GM19438 (cell line): ENCODE measurements around the gene ALG1L2.
"Not testable (repeated sequence)": the region's sequence is repeated elsewhere in the genome, so short reads cannot be mapped to it uniquely, and the experiment has no call there.

Experiments
- ATAC-seq: cut with Tn5 transposase; IDR thresholded peaks from one replicate; pipeline ENCODE4 v1.9.1; 2021; ENCODE audit warnings: low read depth; ENCODE audit not compliant: unreplicated experiment

ALG1L2 gene

DNA sequence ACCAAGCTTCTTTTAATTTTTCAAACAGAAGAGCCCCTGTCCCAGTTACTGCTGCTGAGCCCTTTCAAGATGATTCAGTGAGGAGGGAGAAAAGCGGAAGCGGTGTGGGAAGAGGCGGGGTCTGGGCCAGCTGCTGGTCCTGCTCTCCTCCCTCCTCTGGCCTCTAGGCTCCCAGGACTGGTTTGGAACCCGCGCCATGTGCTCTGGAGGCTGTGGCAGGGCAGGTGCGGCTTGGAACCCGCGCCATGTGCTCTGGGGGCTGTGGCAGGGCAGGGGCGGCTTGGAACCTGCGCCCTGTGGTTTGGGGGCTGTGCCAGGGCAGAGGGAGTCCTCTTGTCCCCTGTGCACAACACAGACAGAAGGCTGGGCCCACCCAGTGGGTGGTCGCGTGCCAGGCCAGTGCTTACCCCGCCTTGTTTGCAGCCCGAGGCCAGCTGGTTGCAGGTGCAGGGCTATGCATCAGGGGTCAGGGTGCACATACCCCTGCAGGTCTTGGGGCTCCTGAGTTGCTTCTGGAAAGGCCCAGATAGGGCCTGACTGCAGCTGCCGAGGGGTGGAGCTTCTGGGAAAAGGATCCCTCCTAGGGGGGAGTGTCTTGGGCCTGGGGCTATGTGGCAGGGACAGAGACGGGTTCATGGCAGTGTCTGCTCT, 12.2 kb downstream of the ALG1L2 start:
- ATAC-seq: no peak

DNA sequence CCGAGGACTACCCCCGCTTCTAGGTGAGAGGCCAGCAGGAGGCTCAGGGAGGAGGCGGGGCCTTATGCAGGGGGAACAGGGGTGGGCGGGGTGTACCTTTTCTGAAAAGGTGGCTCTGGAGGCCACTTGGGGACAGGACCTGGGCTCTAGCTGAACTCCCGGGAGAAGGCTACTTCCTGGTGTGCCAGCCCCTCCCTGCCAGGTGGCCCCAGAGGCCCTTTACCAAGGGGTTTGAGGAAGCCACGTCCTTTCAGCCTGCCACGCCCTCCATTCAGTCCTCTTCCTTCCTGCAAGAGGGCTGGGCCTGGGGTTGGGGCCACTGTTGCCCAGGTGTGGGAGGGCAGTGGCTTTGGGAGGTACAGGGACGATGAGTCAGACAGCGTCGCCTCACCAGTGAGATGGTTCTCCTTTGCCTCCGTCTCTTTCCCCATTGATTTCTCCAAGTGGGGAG, 12.9 kb downstream of the ALG1L2 start:
- not testable (repeated sequence) for ATAC-seq

DNA sequence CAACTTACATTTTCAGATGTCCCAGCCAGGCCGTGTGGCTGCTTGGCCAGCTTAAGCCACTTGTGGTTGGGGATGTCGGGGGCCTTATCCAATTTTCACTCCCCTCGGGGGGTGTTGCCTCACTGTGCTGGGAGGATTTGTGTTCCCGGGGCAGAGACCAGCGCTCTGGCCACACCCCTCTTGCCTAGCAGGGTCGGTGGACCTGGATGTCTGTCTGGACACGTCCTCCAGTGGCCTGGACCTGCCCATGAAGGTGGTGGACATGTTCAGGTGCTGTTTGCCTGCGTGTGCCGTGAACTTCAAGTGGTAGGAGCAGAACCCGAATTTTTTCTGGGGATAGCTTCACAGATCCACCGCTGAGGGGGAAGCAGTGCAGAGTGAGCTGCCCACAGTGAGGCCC, 14.2 kb downstream of the ALG1L2 start:
- ATAC-seq: not testable (repeated sequence)

DNA sequence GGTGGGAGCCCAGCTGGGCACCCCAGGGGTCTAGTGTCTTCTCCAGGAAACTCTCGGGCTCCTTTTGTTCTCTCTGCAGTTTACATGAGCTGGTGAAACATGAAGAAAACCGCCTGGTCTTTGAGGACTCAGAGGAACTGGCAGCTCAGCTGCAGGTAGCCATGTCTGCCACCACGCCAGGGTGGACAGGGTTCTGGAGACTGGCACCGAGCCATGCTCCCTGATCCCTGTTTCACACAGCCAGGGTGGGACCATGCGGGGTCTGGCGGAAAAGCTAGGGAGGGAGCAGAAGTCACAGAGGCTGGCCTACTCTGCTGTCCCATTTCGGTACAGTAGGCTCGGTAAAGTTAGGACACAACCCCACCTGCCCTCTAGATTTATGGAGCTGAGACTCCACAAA, 15.5 kb downstream of the ALG1L2 start:
- ATAC-seq: not testable (repeated sequence)

DNA sequence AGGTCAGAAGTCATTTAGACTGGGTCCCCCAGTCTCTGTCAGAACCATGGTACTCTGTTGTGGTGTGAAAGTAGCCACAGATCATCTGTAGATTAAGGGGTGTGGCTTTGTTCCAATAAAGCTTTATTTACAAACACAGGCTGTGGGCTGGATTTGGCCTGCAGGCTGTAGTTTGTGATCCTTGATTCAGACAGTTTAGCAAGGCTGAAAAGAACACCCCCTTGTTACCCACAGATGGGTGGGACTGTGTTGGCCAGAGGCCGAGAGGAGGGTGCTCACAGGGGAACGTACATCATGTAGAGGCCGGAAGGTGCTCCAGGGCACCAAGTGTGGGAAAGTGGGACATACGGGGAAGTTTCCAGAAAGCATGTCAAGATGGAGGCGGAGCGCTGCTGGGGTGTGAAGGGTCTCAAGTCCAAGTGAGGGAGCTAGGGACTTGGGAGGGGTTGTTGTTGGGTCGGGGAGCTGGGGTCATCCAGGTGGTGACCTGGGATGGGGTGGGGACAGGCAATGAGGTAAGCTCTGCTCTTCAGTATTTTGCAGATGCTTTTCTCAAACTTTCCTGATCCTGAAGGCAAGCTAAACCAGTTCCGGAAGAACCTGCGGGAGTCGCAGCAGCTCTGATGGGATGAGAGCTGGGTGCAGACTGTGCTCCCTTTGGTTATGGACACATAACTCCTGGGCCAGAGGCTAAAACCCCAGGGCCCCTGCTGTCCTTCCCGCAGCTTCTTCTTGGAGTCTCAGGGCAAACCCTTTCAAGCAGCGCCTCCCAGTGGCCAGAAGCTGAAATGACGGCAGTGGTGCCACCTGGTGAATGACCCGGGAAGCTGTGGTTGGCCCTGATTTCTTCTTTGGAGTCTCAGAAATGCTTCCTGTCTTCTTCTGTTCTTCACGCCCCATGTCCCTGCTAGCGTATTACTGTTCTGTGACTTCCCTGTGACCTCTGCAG, 16.3 kb downstream of the ALG1L2 start:
- not testable (repeated sequence) for ATAC-seq

DNA sequence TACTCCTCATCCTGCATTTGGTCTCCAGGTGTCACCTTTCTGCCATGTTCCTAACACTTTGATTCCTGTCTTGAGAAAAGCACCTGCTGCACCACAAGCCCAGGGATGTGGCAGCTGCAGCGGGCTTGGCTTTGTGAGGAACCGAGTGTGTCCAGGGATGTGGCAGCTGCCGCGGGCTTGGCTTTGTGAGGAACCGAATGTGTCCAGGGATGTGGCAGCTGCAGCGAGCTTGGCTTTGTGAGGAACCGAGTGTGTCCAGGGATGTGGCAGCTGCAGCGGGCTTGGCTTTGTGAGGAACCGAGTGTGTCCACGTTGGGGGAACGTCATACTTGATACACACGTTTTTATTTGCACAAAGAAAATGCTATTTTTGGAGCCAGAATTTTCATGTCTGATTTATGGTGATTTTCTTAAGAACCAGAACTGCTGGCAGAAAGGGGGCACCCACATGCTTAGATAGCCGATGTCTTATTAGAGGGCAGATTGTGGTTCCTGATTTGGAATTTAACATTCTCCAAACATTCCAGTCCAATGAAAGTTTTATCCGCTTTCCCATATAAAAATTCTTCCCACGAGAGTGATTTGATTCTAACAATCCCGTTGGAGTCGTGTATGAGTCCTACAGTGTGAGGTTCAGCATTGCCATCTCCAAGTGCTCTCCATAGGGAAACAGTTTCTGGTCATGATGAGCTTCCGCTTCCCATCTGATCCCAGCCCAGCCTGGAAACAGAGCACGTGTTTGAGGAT, 17.2 kb downstream of the ALG1L2 start:
- not testable (repeated sequence) for ATAC-seq

DNA sequence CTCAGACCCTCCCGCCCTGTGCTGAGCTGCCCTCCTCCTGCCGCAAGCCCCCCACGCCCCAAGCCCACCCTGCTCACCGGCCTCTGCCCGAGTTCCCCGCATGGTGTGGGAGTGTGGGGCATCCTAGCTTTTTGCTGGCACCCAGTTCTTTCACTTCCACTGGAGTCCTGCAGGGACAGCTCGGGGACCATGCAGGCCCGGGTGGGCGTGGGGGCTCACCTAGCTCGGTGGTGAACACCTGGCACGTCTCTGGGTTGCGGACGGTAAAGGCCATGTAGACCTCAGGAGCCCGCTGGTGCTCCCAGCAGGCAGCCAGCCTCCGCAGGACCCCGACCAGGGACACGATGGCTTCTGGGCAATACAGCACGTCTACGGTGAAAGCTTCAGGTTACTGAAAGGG, 20.9 kb downstream of the ALG1L2 start:
- ATAC-seq: not testable (repeated sequence)

DNA sequence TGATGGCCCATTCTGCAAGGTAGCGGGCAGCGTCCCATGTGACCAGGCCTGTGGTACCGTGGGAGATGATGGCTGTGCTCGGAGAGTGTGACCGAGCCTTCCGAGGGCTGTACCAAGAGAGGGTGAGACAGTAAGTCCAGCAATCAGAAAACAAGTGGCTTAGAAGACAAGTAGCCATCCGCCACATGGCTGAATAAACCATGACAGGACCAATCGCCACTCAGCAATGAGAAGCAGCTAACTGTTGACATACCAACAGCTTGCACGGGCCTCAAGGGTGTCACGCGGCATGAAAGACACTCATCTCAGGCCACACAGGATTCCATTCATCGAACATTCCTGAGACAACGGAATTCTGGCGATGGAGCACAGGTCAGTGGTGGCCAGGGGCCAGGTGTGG, 22.6 kb downstream of the ALG1L2 start:
- ATAC-seq: not testable (repeated sequence)

DNA sequence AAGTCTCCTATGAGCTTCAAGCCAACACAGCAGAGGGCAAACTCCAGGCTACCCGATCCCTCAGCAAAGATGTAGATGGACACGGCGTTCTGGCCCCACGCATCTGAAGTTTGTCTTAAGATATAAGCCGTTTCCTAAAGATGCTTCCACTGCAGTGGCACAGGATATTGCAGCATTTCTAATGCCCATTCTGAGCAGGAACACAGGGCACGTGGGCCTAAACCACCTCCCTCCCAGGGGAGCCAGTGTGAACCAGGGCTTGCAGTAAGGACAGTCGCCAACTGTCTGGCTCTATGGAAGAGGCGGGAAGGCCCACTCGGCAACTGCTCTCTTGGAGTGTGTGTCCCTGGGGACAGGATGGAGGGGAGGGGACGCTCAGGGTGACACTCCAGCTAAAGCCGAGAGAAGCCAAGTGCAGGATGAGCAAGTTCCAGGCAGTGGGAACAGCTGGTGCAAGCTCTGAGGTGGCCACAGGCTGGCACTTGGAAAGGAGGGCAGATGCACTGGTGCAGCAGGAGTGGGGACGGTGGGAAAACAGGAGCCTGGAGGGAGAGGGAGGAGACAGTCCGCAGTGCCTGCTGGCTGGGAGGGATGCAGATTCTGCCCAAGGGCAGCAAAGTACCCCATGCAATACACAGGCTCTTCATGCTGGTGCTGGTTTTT, 25.8 kb downstream of the ALG1L2 start:
- ATAC-seq: not testable (repeated sequence)

DNA sequence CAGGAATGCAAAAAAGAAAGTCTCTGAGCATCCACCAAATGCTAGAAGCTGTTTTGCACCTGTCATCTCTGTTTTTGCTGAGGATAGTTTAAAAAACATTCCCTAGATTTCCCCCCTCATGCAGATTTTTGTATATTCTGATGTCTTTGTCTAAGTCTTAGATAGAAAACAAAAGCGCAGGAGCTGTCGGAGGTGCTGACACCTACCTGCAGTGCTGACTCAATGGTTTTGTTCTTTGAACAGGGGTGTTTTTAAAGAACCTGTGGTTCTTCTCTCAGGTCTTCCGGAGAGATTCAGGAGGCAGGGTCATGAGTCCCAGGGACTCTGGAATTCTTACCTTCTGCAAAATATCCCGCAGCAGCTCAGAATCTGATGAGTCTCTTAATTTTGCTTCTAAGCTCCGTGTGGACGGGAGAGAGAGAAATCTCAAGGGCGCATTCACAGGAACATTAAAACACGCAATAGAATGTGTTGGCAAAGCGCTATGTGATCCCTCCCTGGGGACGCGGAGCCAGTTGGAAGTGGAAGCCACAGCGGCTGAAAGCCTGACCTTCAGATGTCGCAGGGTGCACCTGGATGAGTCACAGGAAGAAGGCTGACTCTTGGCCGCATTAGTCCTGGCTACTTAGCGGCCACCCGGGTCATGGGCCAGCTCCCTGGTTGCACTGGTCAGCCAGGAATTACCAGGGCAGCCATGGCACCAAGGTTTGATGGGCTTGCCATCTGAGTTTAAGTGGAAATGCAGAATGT, 27.4 kb downstream of the ALG1L2 start:
- ATAC-seq: not testable (repeated sequence)

DNA sequence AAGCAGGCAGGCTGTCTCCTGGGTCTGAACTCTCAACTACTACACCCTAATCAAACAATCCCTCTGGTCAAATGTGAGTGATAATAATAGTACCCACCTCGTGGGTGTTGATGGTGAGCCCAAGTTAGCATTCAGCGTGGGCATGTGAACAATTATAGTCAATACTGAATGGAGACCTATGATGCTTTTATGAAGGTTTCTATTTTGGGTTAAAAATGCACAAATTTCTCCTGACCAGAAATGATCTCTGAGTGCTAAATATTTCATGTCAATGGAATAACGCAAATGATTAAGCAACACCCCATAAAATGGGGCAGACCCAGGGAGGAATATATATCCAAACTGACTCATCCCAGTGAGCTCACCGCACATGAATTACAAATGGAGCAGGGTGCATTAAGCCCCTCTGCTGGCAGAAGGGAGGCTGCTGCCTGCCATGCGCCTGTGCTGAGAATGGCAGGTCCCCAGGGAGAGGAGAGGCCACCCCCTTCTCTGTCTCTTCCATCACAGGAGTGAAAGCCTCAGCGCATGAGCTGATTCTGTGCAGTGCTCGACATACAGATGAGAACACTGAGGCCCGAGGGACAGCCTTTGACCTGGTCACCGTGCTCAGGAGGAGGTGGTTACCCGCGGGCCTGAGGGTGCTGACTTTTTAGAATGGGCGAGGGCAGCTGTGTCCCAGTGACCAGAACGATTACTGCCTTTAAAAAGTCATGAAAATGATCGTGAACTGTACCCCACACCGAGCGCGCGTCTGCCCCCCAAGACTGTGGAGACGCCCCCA, 28.9 kb downstream of the ALG1L2 start:
- ATAC-seq: not testable (repeated sequence)

DNA sequence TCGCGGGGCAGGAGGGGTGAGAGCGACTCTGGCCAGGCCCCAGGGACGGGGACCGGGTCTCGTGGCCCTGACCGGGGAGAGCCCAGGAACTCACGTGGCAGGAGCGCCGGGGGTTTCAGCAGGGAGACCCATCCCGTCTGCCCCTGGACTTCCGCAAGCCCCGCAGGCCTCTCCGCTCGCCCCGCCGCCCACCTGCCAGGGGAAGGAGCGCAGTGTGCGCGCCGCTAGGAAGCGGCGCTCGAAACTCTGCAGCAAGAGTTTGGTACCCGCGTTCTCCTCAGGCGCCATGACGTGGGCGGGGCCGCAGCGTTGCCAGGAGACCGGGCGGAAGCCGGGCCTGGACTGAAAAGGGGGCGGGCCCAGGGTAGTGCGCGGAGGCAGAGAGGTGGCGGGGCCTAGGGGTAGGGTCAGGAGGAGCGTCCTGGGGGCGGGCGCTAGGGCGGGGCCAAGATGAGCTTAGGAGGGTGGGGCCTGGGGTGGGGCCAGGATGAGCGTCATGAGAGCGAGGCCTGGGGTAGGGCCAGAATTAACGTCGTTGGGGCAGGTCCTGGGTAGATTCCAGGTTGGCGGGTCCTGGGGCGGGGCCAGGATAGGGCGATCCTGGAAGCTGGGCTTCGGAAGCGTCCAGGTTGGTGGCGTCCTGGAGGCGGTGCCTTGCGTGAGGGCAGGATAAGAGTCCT, 29.7 kb downstream of the ALG1L2 start:
- ATAC-seq: peak; percentile 100

DNA sequence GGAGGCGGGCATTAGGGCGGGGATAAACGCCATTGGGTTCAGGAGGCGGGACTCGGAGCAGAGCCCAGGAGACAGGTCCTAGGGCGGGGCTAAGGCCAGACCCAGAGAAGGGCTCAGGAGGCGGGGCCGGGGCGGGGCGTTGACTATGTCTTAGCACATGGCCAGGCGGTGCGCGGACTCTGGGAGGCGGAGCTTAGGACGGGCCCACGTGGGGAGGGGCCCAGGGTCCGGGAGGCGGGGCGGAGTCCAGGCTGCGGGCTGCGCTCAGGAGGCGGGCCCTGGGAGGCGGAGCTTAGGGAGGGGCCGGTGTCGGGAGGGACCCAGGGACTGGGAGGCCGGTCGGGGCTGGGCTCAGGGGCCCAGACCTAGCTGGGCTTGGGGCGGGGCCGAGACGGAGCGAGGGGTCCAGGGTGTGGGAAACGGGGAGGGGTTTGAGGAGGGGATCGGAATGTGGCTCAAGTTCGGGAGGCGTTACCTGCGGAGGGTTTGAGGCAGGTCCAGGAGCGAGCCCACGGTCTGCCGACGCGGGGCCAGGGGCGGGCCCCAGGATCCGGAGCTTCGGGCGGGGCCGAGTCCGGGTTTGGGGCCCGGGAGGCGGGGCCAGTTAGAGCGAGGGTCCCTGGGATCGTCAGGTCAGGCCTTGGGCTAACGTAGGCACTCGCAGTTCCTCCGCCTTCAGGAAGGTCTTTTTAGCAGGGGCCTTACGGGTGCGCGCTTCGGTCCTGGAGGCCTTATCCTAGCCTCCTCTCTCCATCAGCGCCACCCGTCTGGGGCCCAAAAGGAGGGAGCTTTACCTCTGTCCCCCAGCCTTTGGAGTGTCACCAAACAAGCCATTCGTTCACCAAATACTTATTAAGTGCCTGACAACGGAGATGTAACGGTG, 30.5 kb downstream of the ALG1L2 start:
- peak; percentile 63 for ATAC-seq

DNA sequence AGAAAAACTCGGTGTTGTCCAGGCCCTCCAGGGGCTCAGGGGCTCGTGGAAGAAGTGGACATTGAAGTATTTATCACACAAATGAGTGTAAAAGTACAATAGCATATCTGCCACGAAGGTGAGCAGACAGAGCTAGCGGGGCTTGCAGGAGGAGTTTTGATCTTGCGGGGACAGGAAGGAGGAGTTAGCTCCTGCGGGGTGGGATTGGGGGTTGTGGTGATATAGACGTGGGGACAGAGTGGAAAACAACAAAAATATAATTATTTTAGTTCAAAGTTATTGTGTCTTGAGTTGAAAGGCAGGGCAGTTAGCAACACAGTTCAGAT, 31.1 kb downstream of the ALG1L2 start:
- ATAC-seq: not testable (repeated sequence)

DNA sequence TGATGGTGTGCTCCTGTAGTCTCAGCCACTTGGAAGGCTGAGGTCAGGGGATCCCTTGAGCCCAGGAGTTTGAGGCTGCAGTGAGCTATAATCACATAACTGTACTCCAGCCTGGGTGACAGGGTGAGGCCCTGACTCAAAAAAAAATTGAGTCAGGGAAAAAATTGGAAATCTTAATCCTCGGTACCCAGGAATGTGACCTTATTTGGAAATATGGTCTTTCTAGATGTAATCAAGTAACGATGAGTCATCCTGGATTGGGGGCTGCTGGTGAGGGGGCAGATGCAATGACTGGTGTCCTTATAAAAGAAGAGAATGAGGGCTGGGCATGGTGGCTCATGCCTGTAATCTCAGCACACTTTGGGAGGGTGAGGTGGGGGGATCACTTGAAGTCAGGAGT, 33.8 kb downstream of the ALG1L2 start:
- ATAC-seq: not testable (repeated sequence)

DNA sequence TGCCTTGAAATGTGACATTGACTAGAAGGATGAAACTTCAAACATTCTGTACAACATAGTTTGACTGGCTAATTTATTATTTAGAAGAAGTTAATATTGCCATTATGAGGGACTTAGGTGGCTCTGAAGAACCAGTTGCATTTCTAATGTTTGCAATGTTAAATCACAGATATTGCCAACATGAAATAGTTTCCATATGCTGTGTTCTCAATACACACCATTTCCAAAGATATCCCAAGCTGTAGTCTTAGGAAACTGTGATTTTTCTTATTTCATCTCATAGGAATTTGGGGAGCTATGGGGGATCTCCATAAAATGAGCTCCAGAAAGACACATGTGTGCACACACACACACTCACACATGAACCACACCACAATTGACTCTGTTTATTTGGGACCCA, 36.3 kb downstream of the ALG1L2 start:
- no peak for ATAC-seq

DNA sequence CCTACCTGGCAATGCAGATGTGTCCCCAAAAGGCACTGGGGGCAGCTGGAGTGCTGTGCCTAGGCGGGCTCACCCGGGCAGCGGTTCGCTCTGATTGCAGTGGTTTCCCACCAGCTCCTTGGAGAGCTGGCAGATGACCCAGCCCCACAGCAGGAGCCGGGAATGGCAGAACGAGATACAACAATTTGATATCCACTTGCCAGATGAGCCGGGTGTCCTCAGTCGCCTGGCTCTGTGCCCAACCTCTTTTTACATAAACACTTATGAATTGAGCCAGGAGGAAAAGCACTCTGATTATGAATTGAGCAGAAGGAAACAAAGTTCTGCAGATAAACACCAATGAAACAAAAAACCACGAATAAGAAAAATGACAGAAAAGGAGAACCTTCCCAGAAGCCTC, 38.2 kb downstream of the ALG1L2 start:
- not testable (repeated sequence) for ATAC-seq

DNA sequence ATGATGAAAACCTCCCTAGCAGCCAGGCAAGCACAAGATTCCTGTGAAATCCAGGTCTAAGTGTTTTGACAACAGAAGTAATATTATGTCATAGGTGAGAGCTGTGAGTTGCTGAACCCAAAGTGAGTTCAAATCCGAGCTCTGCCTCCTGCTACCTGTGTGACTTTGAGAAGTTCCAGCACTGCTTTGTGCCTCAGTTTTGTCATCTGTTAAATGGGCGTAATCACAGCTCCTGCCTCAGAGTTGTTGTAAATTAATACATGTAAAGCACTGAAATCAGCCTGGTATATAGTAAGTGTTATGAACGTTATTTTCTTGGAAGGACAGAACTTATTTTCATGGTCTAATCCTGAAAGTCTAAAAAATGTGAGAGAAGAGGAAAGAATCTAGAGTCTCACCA, 38.7 kb downstream of the ALG1L2 start:
- not testable (repeated sequence) for ATAC-seq
